Stomach smooth muscle (tissue), 2 donors: ENCODE results near the gene UBXN7.
"Not testable (repeated sequence)": the region's sequence is repeated elsewhere in the genome, so short reads cannot be mapped to it uniquely, and the experiment has no call there.

ENCODE experiments used
- H3K27ac ChIP-seq: one replicate; pipeline ENCODE4 v1.7.0; 2013; ENCODE audit warnings: mild to moderate bottlenecking, low read length, inconsistent platforms
- H3K27me3 ChIP-seq, 2 donors: one replicate each; pipeline ENCODE4 v1.7.0; 2013; ENCODE audit warnings: low read length in 2 of 2; ENCODE audit not compliant: insufficient read depth in 2 of 2, control insufficient read depth in 1 of 2
- H3K36me3 ChIP-seq, 2 donors: one replicate each; pipeline ENCODE4 v1.7.0; 2013; ENCODE audit warnings: low read length in 2 of 2; ENCODE audit not compliant: control insufficient read depth in 2 of 2, insufficient read depth in 2 of 2
- H3K4me1 ChIP-seq: one replicate; pipeline ENCODE4 v1.7.0; 2013; ENCODE audit warnings: low read length; ENCODE audit not compliant: control insufficient read depth, insufficient read depth
- H3K4me3 ChIP-seq, 2 donors: one replicate each; pipeline ENCODE4 v1.7.0; 2013; ENCODE audit warnings: low read length in 2 of 2
- H3K9ac ChIP-seq, 2 donors: one replicate each; pipeline ENCODE4 v1.7.0; 2013; ENCODE audit warnings: low read length in 2 of 2, mild to moderate bottlenecking in 1 of 2
- H3K9me3 ChIP-seq, 2 donors: one replicate each; pipeline ENCODE4 v1.7.0; 2013; ENCODE audit warnings: low read length in 2 of 2; ENCODE audit not compliant: control insufficient read depth in 2 of 2
- donor health status: healthy.
- donor health status: Pancreatic carcinoma.

Gene UBXN7

DNA sequence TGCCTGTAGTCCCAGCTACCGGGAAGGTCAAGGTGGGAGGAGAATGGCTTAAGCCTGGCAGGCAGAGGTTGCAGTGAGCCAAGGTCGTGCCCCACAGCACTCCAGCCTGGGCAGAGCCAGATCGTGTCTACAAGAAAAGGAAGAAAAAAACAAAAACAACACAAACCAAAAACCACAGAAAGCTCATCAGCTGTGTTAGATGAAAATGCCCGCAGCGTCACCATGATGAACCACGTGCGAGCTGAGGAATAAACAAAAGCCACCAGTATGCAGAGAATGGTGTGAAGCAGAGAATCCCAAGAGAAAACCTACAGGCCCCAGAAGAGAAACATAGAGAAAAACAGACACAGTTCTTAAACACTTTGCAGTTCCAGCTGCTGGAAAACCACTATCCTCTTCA is 74.3 kb downstream of the UBXN7 start:
- no peaks in the 10 kb centered on the region for H3K9me3 ChIP-seq
- H3K27me3 ChIP-seq, result no peaks in the 10 kb centered on the region
- H3K4me3 ChIP-seq, result no peak overlapping the region
- H3K36me3 ChIP-seq, result peaks cover 27 to 40% of the 10 kb centered on the region in 2 donors
- H3K4me1 ChIP-seq, result no peaks in the 10 kb centered on the region
- no peak overlapping the region for H3K9ac ChIP-seq
- no peak overlapping the region for H3K27ac ChIP-seq

DNA sequence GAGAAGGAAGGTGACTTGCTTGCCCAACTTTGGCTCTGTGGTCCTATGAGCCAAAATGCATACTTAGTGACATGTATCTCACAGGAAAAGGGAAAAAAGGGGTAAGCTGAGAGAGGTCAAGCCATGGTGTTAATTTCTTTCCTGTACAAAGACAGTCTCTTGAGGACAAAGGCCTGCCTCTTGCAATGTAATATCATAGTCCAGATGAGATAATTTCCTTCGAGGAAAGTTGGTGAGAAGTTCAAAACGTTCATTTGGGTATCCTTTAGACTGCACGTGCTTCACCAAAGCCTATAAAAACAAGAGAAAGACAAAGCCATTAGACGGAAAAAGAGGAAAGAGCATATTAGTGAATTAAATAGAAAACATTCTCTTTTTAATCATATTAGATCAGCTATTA is 75.7 kb downstream of the UBXN7 start:
- Histone ChIP-seq H3K4me1 (no peaks in the 10 kb centered on the region), H3K9ac (no peak overlapping the region), H3K36me3 (peaks cover 22 to 31% of the 10 kb centered on the region in 2 donors), H3K9me3 (no peaks in the 10 kb centered on the region), H3K27ac (no peak overlapping the region), H3K27me3 (no peaks in the 10 kb centered on the region), H3K4me3 (no peak overlapping the region)

DNA sequence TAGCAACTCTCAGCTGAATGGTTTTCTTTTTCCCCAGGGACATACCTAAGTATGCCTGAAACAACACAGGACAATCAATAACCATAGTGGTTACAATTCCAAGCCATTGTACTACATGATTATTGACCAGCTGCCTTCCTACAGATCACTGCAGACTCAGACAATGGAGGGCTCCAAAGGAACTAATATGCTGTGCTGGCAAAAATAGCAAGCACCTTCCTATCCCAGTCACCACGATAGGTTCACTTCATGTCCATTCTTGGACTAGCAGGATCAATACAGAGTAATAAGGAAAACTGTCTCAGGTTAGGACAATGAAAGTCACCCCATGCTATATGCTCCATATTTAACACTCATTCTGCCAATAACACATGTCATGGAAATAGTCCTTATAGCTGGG is 76.6 kb downstream of the UBXN7 start:
- Histone ChIP-seq H3K9ac (no peak overlapping the region), H3K36me3 (peaks cover 18 to 29% of the 10 kb centered on the region in 2 donors), H3K4me1 (no peaks in the 10 kb centered on the region), H3K9me3 (no peaks in the 10 kb centered on the region), H3K27me3 (no peaks in the 10 kb centered on the region), H3K4me3 (no peak overlapping the region), H3K27ac (no peak overlapping the region)

DNA sequence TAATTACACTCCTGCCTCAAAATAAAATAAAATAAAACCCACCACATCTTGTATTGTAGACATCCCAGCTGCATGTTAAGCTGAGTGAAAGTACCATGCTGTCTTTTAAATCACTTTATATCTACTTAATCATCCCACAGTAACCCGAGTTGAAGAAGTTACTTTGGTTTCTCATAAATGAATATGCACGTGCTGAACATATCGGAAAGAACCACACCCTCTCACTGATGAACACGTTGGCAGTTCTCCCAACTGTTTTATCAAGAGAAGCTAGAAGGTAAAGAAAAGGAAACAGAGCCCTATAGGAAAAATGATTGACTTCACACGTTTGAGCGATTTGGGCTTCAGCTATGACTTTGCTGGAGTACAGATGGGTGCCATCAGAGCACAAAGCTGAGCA is 78.1 kb downstream of the UBXN7 start:
- no peaks in the 10 kb centered on the region for H3K4me1 ChIP-seq
- H3K27ac ChIP-seq, result no peak overlapping the region
- no peak overlapping the region for H3K9ac ChIP-seq
- H3K36me3 ChIP-seq, result peaks cover 21 to 26% of the 10 kb centered on the region in 2 donors
- no peaks in the 10 kb centered on the region for H3K9me3 ChIP-seq
- H3K27me3 ChIP-seq, result no peaks in the 10 kb centered on the region
- H3K4me3 ChIP-seq, result no peak overlapping the region

DNA sequence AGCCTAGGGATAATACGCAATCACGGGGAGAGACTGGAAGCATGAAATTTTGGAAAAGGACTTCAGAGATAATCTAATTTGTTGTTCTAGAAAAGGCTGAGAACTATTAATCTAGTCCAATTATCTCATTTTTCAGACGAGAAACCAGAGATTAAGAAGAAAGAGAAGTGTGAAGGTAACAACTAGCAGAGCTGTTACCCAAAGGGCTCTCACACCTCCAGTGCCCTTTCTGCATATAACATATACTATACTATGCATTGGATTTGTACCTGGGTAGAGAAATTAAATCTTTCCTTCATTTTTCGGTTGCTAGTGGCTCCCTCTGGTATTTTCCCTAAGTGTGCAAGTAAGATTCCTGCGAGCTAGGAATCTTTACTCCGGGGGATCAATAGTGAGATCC is 80.7 kb downstream of the UBXN7 start:
- no peaks in the 10 kb centered on the region for H3K9me3 ChIP-seq
- peaks cover 19% of the 10 kb centered on the region in 2 donors for H3K36me3 ChIP-seq
- no peak overlapping the region for H3K27ac ChIP-seq
- no peak overlapping the region for H3K4me3 ChIP-seq
- H3K9ac ChIP-seq, result no peak overlapping the region
- no peaks in the 10 kb centered on the region for H3K4me1 ChIP-seq
- H3K27me3 ChIP-seq, result no peaks in the 10 kb centered on the region

DNA sequence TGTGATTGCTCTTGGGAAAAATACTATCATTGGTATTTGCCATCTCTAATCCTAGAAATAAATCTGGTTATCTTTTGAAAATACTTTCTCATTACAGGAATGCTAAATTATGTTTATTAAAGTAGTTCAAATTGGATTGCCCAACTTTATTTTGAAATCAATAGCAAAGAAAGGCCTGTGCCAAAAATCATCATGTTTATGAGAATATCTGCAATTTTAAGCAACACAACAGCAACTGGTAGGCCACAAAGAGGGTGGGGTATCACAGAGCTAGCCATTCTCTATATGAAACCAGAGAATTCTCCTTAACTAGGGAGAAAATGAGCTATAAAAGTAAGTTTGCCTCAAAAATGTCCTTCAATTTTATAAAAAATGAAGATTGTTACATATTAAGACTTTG is 82.2 kb downstream of the UBXN7 start:
- Histone ChIP-seq H3K27me3 (no peaks in the 10 kb centered on the region), H3K4me3 (no peak overlapping the region), H3K36me3 (peaks cover 4 to 7% of the 10 kb centered on the region in 2 donors), H3K27ac (no peak overlapping the region), H3K9ac (no peak overlapping the region), H3K4me1 (no peaks in the 10 kb centered on the region), H3K9me3 (no peaks in the 10 kb centered on the region)

DNA sequence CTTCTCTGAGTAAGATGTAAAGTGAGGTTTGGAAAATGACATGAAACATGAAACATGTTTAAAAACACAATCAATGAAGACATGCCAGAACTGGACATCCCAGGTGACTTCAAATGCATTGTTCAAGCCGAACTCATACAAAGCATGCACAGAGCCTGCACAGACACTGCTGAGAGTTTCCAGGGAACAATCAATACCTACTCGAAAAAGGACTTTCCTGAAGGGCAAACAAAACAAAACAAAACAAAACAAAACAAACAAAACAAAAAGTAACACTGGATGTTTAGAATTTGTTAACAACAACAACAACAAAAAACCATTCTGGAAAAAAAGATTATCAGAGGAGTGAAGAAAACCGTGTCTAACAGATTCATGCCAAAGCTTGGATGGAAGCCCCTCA is 83.5 kb downstream of the UBXN7 start:
- H3K4me3 ChIP-seq, result no peak overlapping the region

DNA sequence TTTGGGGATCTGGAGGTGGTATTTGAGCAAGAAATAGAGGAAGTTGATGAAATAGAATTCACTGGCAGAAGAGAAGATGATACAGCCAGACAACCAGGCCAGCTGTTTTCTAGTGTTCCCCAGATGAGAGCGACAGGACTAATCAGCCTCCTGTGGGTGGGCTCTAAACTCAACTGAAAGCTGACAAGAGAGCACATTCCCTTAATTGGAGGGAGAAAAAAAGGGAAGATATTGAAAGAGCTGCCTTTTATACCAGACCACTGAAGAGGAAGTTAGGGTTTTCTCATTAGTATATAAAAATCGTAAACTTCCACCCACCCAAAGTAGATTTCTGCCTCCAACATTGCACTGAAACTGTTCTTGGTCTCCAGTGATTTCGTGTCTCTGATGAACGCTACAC is 87.6 kb downstream of the UBXN7 start:
- H3K9ac ChIP-seq, result no peak overlapping the region
- peaks cover 0 to 7% of the 10 kb centered on the region in 2 donors for H3K36me3 ChIP-seq

More for the DNA sequence above, 83.5 kb downstream of the UBXN7 start:
- H3K36me3 ChIP-seq, result peaks cover 0 to 7% of the 10 kb centered on the region in 2 donors
- no peaks in the 10 kb centered on the region for H3K4me1 ChIP-seq
- H3K9ac ChIP-seq, result no peak overlapping the region
- no peaks in the 10 kb centered on the region for H3K9me3 ChIP-seq
- no peak overlapping the region for H3K27ac ChIP-seq
- H3K27me3 ChIP-seq, result no peaks in the 10 kb centered on the region

DNA sequence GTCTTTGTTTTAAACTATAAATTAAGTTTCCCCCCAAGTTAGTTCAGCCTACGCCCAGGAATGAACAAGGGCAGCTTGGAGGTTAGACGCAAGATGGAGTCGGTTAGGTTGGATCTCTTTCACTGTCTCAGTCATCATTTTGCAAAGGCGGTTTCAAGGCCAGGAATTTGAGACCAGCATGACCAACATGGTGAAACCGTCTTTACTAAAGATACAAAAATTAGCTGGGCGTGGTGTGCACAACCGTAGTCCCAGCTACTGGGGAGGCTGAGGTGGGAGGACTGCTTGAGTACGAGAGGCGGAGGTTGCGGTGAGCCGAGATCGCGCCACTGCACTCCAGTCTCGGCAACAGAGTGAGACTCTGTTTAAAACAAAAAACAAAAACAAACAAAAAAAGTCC is 88.3 kb downstream of the UBXN7 start:
- not testable (repeated sequence) for H3K36me3 ChIP-seq, H3K9me3 ChIP-seq, H3K27ac ChIP-seq, H3K4me3 ChIP-seq, H3K9ac ChIP-seq, H3K27me3 ChIP-seq, H3K4me1 ChIP-seq

More for the DNA sequence above, 87.6 kb downstream of the UBXN7 start:
- Histone ChIP-seq H3K27ac (no peak overlapping the region), H3K4me1 (no peaks in the 10 kb centered on the region), H3K9me3 (no peaks in the 10 kb centered on the region), H3K27me3 (peaks cover 0 to 2% of the 10 kb centered on the region in 2 donors), H3K4me3 (no peak overlapping the region)

DNA sequence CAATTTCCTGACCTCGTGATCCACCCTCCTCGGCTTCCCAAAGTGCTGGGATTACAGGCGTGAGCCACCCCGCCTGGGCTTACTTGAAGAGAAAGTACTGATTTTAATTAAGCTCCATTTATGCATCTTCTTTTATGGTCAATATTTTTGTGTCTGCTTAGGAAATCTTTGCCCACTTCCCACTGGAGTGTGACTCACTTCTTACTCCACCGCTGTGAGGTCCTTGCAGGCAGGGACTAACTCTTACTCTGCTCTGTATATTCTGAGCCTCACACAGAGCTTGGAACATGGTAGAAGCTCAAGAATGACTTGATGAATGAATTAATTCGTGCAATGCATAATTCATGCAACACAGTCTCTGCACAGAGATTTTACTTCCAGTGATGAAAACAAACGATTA is 91.1 kb downstream of the UBXN7 start:
- Histone ChIP-seq H3K4me3 (no peak overlapping the region), H3K27ac (no peak overlapping the region), H3K9ac (no peak overlapping the region), H3K27me3 (peaks cover 2% of the 10 kb centered on the region in 2 donors), H3K9me3 (no peaks in the 10 kb centered on the region), H3K4me1 (no peaks in the 10 kb centered on the region), H3K36me3 (no peaks in the 10 kb centered on the region)

DNA sequence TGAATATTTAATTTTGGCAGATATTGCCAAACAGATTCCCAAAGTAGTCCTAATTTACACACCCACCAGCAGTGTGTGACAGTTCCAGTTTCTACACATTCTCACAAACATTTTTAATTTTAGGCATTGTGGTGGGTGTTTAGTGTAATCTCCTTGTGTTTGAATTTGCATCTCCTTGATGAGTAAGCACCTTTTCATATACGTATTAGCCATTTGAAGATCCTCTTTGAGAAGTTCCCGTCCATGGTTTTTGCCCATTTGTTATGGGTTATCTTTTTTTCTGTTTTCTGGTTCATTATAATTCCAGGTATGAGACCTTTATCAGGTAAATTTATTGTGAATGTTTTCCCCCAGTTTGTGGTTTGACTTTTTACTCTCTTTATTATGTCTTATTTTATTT is 91.8 kb downstream of the UBXN7 start:
- Histone ChIP-seq H3K9ac (no peak overlapping the region), H3K36me3 (no peaks in the 10 kb centered on the region), H3K27me3 (peaks cover 2% of the 10 kb centered on the region in 2 donors), H3K9me3 (no peaks in the 10 kb centered on the region), H3K27ac (no peak overlapping the region), H3K4me1 (no peaks in the 10 kb centered on the region), H3K4me3 (no peak overlapping the region)
